ENCODE results near the gene ATP2B3.
"Not testable (repeated sequence)": the region's sequence is repeated elsewhere in the genome, so short reads cannot be mapped to it uniquely, and the experiment has no call there.

Gene ATP2B3

GRCh38 chrX:153595859-153596857 lies 78.7 kb downstream of the ATP2B3 start:
- no peak for DNase-seq (ENCODE audit: low spot score)

GRCh38 chrX:153596981-153597750 lies 79.7 kb downstream of the ATP2B3 start:
- DNase-seq (ENCODE audit: low spot score): no peak

GRCh38 chrX:153598541-153599191 lies 81.2 kb downstream of the ATP2B3 start, which contains the start of gene CCNQ:
CCNQ (minus strand) TSS chrX:153599139; CDS start chrX:153599073, 66 bp downstream.
- DNase-seq (ENCODE audit: low spot score): peak; percentile 48

- peak; percentile 97 for DNase-seq (ENCODE audit: low spot score)
These were observed 82.0 kb downstream of the ATP2B3 start for GRCh38 chrX:153599192-153600031.

- DNase-seq (ENCODE audit: low spot score): no peak
These were observed 82.6 kb downstream of the ATP2B3 start for GRCh38 chrX:153600032-153600373.

- no peak for DNase-seq (ENCODE audit: low spot score)
These were observed 83.5 kb downstream of the ATP2B3 start for GRCh38 chrX:153600921-153601320.

- DNase-seq (ENCODE audit: low spot score): no peak
These were observed 84.2 kb downstream of the ATP2B3 start for GRCh38 chrX:153601511-153602110.

GRCh38 chrX:153602601-153603000 lies 85.2 kb downstream of the ATP2B3 start:
- no peak for DNase-seq (ENCODE audit: low spot score)

- no peak for DNase-seq (ENCODE audit: low spot score)
These were observed 85.8 kb downstream of the ATP2B3 start for GRCh38 chrX:153603131-153603656.

GRCh38 chrX:153604666-153605380 lies 87.4 kb downstream of the ATP2B3 start:
- not testable (repeated sequence) for DNase-seq (ENCODE audit: low spot score)

- no peak for DNase-seq (ENCODE audit: low spot score)
These were observed 89.1 kb downstream of the ATP2B3 start for GRCh38 chrX:153606503-153606902.

GRCh38 chrX:153608376-153608775 lies 90.9 kb downstream of the ATP2B3 start:
- DNase-seq (ENCODE audit: low spot score): no peak

- DNase-seq (ENCODE audit: low spot score): no peak
These were observed 91.4 kb downstream of the ATP2B3 start for GRCh38 chrX:153608806-153609205.

GRCh38 chrX:153609917-153610835 lies 92.7 kb downstream of the ATP2B3 start:
- peak; percentile 74 for DNase-seq (ENCODE audit: low spot score)

GRCh38 chrX:153610836-153611213 lies 93.4 kb downstream of the ATP2B3 start:
- DNase-seq (ENCODE audit: low spot score): no peak

GRCh38 chrX:153611298-153612095 lies 94.1 kb downstream of the ATP2B3 start:
- no peak for DNase-seq (ENCODE audit: low spot score)

- DNase-seq (ENCODE audit: low spot score): no peak
These were observed 95.0 kb downstream of the ATP2B3 start for GRCh38 chrX:153612413-153612812.

GRCh38 chrX:153614818-153615217 lies 97.4 kb downstream of the ATP2B3 start:
- DNase-seq (ENCODE audit: low spot score): no peak

Measured in AG08396 (cell line).